Keratinocyte (primary cell): ENCODE results near the gene DNAJC24. TPM values are rescaled to one million over a fixed set of nuclear protein-coding genes. Genes with fewer than 3 reads are reported as not detected.

Experiments used
- DNase-seq: peaks from one replicate; pipeline ENCODE4 v3.0.0-alpha.2; 2011; ENCODE audit warnings: low read depth, missing footprints, low spot score
- FAIRE-seq: peaks from 2 replicates; lab custom pipeline; 2011; peaks lifted over from hg19 to GRCh38; lab: Jason Lieb, UNC
- H2AFZ ChIP-seq: 2 replicates; pipeline ENCODE4 v1.6.0; 2012; ENCODE audit warnings: low read length, control low read depth, inconsistent platforms; ENCODE audit not compliant: control insufficient read depth
- H3K27ac ChIP-seq: 2 replicates; pipeline ENCODE4 v1.5.1; 2011; ENCODE audit warnings: low read length; ENCODE audit not compliant: control insufficient read depth, insufficient read depth
- H3K27me3 ChIP-seq: 3 replicates; pipeline ENCODE4 v1.6.0; 2011; ENCODE audit warnings: low read length; ENCODE audit not compliant: control insufficient read depth, insufficient read depth; ENCODE audit errors: extremely low read depth
- H3K36me3 ChIP-seq, 2 experiments: 2 replicates in 1 of 2; 3 replicates in 1 of 2; pipeline ENCODE4 v1.5.1; 2011; ENCODE audit warnings: low read length in 2 of 2, mild to moderate bottlenecking in 1 of 2; ENCODE audit not compliant: control insufficient read depth in 2 of 2, insufficient read depth in 2 of 2; ENCODE audit errors: extremely low read depth in 1 of 2
- H3K4me1 ChIP-seq: 3 replicates; pipeline ENCODE4 v1.5.1; 2011; ENCODE audit warnings: low read length; ENCODE audit not compliant: control insufficient read depth, insufficient read depth; ENCODE audit errors: extremely low read depth
- H3K4me2 ChIP-seq: 3 replicates; pipeline ENCODE4 v1.6.0; 2011; ENCODE audit warnings: low read depth, low read length; ENCODE audit not compliant: control insufficient read depth, insufficient read depth; ENCODE audit errors: extremely low read depth
- H3K4me3 ChIP-seq, 3 experiments: fragments of 200-600 bp in 1 of 3; sonication (generic) in 1 of 3; 2 replicates in 2 of 3; 3 replicates in 1 of 3; pipeline ENCODE4 v1.5.1; 2011 to 2016; ENCODE audit warnings: low read length in 3 of 3, mild to moderate bottlenecking in 3 of 3, control low read depth in 2 of 3, inconsistent platforms in 1 of 3, low read depth in 1 of 3, mixed read lengths in 1 of 3, mixed run types in 1 of 3, moderate library complexity in 1 of 3; ENCODE audit not compliant: control insufficient read depth in 2 of 3, insufficient read depth in 2 of 3; ENCODE audit errors: extremely low read depth in 1 of 3
- H3K79me2 ChIP-seq: 2 replicates; pipeline ENCODE4 v1.6.0; 2012; ENCODE audit warnings: low read length; ENCODE audit not compliant: control insufficient read depth, insufficient read depth
- H3K9ac ChIP-seq: 3 replicates; pipeline ENCODE4 v1.6.0; 2011; ENCODE audit warnings: low read length; ENCODE audit not compliant: control insufficient read depth, insufficient read depth; ENCODE audit errors: extremely low read depth
- H3K9me1 ChIP-seq: 3 replicates; pipeline ENCODE4 v1.6.0; 2011; ENCODE audit warnings: low read length; ENCODE audit not compliant: control insufficient read depth, insufficient read depth; ENCODE audit errors: extremely low read depth
- H3K9me3 ChIP-seq: 2 replicates; pipeline ENCODE4 v1.5.1; 2012; ENCODE audit warnings: low read depth, low read length; ENCODE audit not compliant: control insufficient read depth
- H4K20me1 ChIP-seq: 3 replicates; pipeline ENCODE4 v1.6.0; 2011; ENCODE audit warnings: low read length; ENCODE audit not compliant: control insufficient read depth, insufficient read depth; ENCODE audit errors: extremely low read depth
- EZH2 ChIP-seq: IDR thresholded peaks from one replicate; pipeline ENCODE4 v1.6.1; 2012; ENCODE audit warnings: inconsistent platforms, mild to moderate bottlenecking, low read length, moderate library complexity
- dilution Hi-C: fragments of 300-500 bp; cut with MboI; formaldehyde crosslinking; loops from one replicate; pipeline ENCODE4 v1.7.0; 2020; ENCODE audit warnings: low sequenced_read_pairs; ENCODE audit not compliant: extremely low pct_ligation_motif_present
- polyA plus RNA-seq, 5 experiments: library from polyadenylated mRNA; depleted of rRNA in 3 of 5; stranded (reverse) in 3 of 5; stranded (forward) in 1 of 5; unstranded in 1 of 5; fragments of >200 nt; gene quantifications; 1 replicate in 1 of 5; 2 replicates in 3 of 5; 3 replicates in 1 of 5; pipeline versions ENCODE4 v1.2.1 to v1.2.3, GENCODE V29; 2011 to 2012; ENCODE audit warnings: missing spikeins in 2 of 5, low read depth in 1 of 5, low replicate concordance in 1 of 5
- TF ChIP-seq, protein P1 (sequence below), 3 experiments: IDR thresholded peaks in 1 of 3; conservative IDR thresholded peaks in 1 of 3; optimal IDR thresholded peaks in 1 of 3; 2 replicates in 2 of 3; 3 replicates in 1 of 3; pipeline versions ENCODE3 to v1.5.1; 2011; ENCODE audit warnings: low read length in 3 of 3, mild to moderate bottlenecking in 3 of 3, moderate library complexity in 2 of 3, control low read depth in 1 of 3, inconsistent platforms in 1 of 3; ENCODE audit not compliant: insufficient read depth in 2 of 3; ENCODE audit errors: extremely low read depth in 1 of 3

The DNAJC24 gene
- polyA plus RNA-seq, 1 donor (not counting 4 experiments of a cell fraction or from before 2014, with no cell fraction given), result 30.3 TPM

DNA sequence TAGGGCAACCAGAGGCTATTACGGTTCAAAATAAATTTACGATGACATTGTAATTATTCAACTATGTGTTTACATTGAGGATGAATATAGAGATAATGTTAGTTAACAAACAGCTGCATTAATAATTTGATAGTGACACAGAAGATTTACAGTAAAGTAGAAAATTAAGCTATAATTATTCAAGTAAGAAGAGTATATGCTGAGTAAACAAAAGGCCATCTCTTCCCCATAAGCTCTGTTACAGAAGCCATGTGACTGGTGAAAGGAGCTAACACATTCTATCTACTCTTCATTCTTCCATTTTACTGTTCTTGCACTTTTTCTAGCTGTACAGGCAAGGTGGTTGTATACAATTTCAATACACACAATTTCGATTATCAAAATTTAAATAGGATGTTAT, 85.5 kb downstream of the DNAJC24 start:
- Histone ChIP-seq H2AFZ (no peak overlapping the region), H3K9me1 (no peaks in the 10 kb centered on the region), H3K4me1 (no peaks in the 10 kb centered on the region), H3K27me3 (no peaks in the 10 kb centered on the region), H4K20me1 (no peaks in the 10 kb centered on the region), H3K9ac (no peak overlapping the region), H3K4me2 (no peak overlapping the region), H3K4me3 (no peak overlapping the region), H3K36me3 (no peaks in the 10 kb centered on the region), H3K9me3 (no peaks in the 10 kb centered on the region), H3K79me2 (no peaks in the 10 kb centered on the region), H3K27ac (no peak overlapping the region)
- DNase-seq (no peak), FAIRE-seq (no peak)
- dilution Hi-C loops, result no loop called here
- no peak for TF ChIP-seq EZH2
- TF ChIP-seq, protein P1, sequence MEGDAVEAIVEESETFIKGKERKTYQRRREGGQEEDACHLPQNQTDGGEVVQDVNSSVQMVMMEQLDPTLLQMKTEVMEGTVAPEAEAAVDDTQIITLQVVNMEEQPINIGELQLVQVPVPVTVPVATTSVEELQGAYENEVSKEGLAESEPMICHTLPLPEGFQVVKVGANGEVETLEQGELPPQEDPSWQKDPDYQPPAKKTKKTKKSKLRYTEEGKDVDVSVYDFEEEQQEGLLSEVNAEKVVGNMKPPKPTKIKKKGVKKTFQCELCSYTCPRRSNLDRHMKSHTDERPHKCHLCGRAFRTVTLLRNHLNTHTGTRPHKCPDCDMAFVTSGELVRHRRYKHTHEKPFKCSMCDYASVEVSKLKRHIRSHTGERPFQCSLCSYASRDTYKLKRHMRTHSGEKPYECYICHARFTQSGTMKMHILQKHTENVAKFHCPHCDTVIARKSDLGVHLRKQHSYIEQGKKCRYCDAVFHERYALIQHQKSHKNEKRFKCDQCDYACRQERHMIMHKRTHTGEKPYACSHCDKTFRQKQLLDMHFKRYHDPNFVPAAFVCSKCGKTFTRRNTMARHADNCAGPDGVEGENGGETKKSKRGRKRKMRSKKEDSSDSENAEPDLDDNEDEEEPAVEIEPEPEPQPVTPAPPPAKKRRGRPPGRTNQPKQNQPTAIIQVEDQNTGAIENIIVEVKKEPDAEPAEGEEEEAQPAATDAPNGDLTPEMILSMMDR (optimal IDR thresholded peaks at IDR 0.05 in 1 of 3, IDR thresholded peaks at IDR 0.05 in 1 of 3, conservative IDR thresholded peaks at IDR 0.05 in 1 of 3; ENCODE audit: extremely low read depth in 1 of 3, insufficient read depth in 2 of 3, low read length in 3 of 3), result no peak

DNA sequence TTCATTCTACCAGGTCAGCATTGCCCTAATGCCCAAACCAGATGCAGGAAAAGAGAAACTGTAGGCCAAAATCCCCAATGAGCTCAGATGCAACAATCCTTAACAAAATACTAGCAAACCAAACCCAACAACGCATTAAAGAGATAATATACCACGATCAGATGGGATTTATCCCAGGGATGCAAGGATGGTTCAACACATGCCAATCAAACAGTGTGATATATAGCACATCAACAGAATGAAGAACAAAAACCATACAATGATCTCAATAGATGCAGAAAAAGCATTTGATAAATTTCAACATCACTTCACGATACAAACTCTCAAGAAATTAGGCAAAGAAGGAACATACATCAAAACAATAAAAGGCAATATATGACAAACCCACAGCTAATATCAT, 94.8 kb downstream of the DNAJC24 start:
- no peaks in the 10 kb centered on the region for H3K36me3 ChIP-seq
- no peak overlapping the region for H2AFZ ChIP-seq
- H4K20me1 ChIP-seq, result no peaks in the 10 kb centered on the region
- no peak overlapping the region for H3K4me3 ChIP-seq
- H3K4me1 ChIP-seq, result no peaks in the 10 kb centered on the region
- H3K27ac ChIP-seq, result no peak overlapping the region
- DNase-seq (no peak), FAIRE-seq (no peak)
- no peaks in the 10 kb centered on the region for H3K79me2 ChIP-seq
- no peaks in the 10 kb centered on the region for H3K9me1 ChIP-seq
- H3K4me2 ChIP-seq, result no peak overlapping the region
- TF ChIP-seq EZH2, result no peak
- TF ChIP-seq, protein P1 (optimal IDR thresholded peaks at IDR 0.05 in 1 of 3, IDR thresholded peaks at IDR 0.05 in 1 of 3, conservative IDR thresholded peaks at IDR 0.05 in 1 of 3; ENCODE audit: extremely low read depth in 1 of 3, insufficient read depth in 2 of 3, low read length in 3 of 3), result no peak
- no peaks in the 10 kb centered on the region for H3K27me3 ChIP-seq
- H3K9ac ChIP-seq, result no peak overlapping the region
- no peaks in the 10 kb centered on the region for H3K9me3 ChIP-seq
- dilution Hi-C loops, result no loop called here
